Stomach (tissue), 4 donors: ENCODE data around the gene PTMA.

Experiments used
- CTCF ChIP-seq, 7 experiments: fragments of 450-650 bp in 4 of 7; fragments of 200-600 bp in 3 of 7; sonication (generic) in 3 of 7; IDR thresholded peaks; one replicate each; pipeline ENCODE4 v1.5.1; 2016 to 2019; ENCODE audit warnings: antibody characterized with exemption in 7 of 7, control low read depth in 2 of 7, mild to moderate bottlenecking in 1 of 7
- EP300 ChIP-seq: sonication (generic); formaldehyde crosslinking; IDR thresholded peaks from one replicate; pipeline ENCODE4 v1.6.1; 2017; ENCODE audit warnings: antibody characterized with exemption
- POLR2A ChIP-seq, 4 donors: fragments of 450-650 bp; IDR thresholded peaks; one replicate each; pipeline ENCODE4 v1.6.1; 2016; ENCODE audit warnings: antibody characterized with exemption in 4 of 4, control low read depth in 2 of 4, mild to moderate bottlenecking in 1 of 4, moderate library complexity in 1 of 4

- no peak for TF ChIP-seq CTCF (IDR thresholded peaks at IDR 0.05)
- no peak for TF ChIP-seq EP300
- no peak for TF ChIP-seq POLR2A (IDR thresholded peaks at IDR 0.05)
Measured at GRCh38 chr2:231686192-231687100, 21.9 kb upstream of the PTMA start.
